ENCODE measurements around the gene CAPN15.
"Not testable (repeated sequence)": the region's sequence is repeated elsewhere in the genome, so short reads cannot be mapped to it uniquely, and the experiment has no call there.

Gene CAPN15

DNA sequence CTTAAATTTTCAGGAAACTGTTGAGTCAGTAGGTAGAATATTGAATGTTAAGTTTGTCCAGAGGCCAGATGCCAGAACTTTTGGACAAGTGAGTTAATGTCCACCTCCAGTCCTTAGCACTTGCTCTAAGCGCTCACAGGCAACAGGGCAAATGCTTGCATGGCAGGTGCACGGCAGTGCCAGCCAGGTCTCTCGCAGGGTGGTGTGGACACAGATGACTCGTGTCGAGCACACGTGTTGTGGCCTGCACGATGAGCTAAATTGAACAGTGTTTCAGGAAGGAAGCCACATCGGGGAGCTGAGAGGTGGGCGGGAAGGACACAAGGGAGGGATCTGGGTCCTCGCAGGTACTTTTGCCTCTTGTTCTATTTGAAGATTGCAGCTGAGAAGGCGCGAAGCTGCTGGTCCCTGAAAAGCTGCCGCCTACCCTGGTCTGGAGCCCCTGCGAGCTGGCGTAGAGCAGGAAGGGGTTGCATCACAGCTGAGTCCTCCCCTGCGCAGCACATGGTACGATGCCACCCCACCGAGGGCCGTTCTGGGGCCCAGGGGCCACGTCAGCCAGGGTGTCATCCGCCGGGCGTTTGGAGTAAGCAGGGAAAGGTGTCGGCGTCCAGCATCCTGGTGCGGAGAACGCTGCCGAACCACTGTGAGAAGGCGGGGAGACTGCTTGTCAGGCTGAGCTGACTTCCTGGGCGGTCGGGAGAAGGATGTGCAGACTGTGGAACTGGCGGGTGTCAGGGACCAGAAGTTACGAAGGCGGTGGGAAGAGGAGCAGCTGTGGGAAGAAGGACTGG lies 68.6 kb downstream of the CAPN15 start:
- DNase-seq (ENCODE audit: low spot score in 2 of 2) (no peak), ATAC-seq (ENCODE audit: low read depth) (no peak)

DNA sequence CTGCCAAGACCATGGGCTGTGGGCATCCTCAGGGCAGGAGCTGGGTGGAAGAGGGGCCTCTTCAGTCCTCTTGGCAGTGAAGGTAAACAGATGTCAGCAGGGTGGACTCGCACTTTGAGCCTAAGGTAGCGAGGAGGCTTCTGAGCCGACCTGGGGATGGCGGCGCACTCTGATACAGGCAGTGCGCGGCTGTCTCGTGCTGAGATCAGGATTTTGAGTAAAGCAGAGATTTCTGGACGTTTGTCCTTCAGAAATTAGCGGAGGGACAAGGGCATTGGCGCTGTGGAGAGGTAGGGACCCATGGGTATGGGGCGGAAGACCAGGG lies 69.2 kb downstream of the CAPN15 start:
- peaks cover 23% of the 10 kb centered on the region for H3K4me1 Mint-ChIP-seq
- H3K9me3 Mint-ChIP-seq: no peaks in the 10 kb centered on the region
- DNase-seq (ENCODE audit: low spot score in 2 of 2) (no peak), ATAC-seq (ENCODE audit: low read depth) (no peak)
- peaks cover 13% of the 10 kb centered on the region for H3K36me3 Mint-ChIP-seq
- H3K4me3 Mint-ChIP-seq: no peak overlapping the region
- no peak overlapping the region for H3K27ac Mint-ChIP-seq
- H3K27me3 Mint-ChIP-seq: no peaks in the 10 kb centered on the region

More for the DNA sequence above, 68.6 kb downstream of the CAPN15 start:
- H3K4me3 Mint-ChIP-seq: no peak overlapping the region
- peaks cover 13% of the 10 kb centered on the region for H3K36me3 Mint-ChIP-seq
- H3K4me1 Mint-ChIP-seq: peaks cover 24% of the 10 kb centered on the region
- no peak overlapping the region for H3K27ac Mint-ChIP-seq
- no peaks in the 10 kb centered on the region for H3K9me3 Mint-ChIP-seq
- H3K27me3 Mint-ChIP-seq: no peaks in the 10 kb centered on the region

DNA sequence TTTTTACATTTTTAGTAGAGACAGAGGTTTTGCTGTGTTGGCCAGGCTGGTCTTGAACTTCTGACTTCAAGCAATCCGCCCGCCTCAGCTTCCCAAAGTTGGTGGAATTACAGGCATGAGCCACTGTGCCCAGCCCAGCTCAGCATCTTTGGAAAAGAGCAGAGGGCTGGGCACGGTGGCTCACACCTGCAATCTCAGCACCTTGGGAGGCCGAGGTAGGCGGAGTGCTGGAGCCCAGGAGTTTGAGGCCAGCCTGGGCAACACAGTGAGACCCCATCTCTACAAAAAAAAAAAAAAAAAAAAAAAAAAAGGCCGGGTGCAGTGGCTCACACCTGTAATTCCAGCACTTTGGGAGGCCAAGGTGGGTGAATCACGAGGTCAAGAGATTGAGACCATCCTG lies 70.1 kb downstream of the CAPN15 start:
- not testable (repeated sequence) for H3K27ac Mint-ChIP-seq; H3K4me3 Mint-ChIP-seq; H3K9me3 Mint-ChIP-seq; ATAC-seq (ENCODE audit: low read depth); H3K27me3 Mint-ChIP-seq; DNase-seq (ENCODE audit: low spot score in 2 of 2)
- Mint-ChIP-seq H3K36me3 (peaks cover 13% of the 10 kb centered on the region), H3K4me1 (peaks cover 19% of the 10 kb centered on the region)

DNA sequence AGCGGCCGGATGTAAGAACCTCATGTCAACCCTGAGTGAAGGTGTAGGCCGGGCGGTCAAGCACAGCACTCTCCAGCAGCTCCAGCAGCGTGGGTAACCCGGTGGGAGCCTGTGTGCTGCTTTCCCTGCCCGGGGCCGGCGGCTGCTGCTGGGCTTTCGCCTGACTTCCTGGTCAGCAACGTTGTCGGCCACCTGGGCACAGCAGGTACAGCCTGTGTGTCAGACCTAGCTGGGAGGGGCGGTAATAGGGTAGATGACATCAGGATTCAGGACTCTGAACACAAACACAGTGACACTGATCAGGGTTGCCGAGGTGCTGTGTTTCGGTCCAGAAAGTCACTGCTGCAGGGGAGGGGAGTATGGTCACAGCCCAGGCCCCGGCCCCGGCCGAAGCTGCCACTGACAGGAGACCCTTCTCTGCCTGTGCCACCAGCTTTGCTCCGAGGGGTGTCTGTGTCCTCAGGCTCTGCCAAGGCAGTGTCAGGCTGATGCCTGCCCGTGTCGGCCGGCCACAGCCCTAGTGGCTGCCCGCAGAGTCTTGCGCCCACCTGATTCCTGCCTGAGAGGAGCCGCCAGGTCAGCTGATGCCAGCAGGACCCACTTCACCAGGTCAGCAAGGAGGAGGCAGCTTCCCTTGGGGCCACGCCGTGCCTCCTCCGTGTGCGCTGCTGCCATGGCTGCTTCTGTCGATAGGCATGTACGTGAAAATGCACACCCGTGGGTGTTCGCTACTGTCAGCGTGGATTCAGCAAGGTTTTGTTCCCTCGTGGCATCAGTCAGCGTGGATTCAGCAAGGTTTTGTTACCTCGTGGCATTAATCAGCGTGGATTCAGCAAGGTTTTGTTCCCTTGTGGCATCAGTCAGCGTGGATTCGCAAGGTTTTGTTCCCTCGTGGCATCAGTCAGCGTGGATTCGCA lies 71.6 kb downstream of the CAPN15 start:
- H3K4me3 Mint-ChIP-seq: no peak overlapping the region
- H3K36me3 Mint-ChIP-seq: peaks cover 10% of the 10 kb centered on the region
- DNase-seq (ENCODE audit: low spot score in 2 of 2) (no peak), ATAC-seq (ENCODE audit: low read depth) (no peak)
- H3K4me1 Mint-ChIP-seq: peaks cover 11% of the 10 kb centered on the region
- no peaks in the 10 kb centered on the region for H3K27me3 Mint-ChIP-seq
- H3K27ac Mint-ChIP-seq: no peak overlapping the region
- no peaks in the 10 kb centered on the region for H3K9me3 Mint-ChIP-seq

DNA sequence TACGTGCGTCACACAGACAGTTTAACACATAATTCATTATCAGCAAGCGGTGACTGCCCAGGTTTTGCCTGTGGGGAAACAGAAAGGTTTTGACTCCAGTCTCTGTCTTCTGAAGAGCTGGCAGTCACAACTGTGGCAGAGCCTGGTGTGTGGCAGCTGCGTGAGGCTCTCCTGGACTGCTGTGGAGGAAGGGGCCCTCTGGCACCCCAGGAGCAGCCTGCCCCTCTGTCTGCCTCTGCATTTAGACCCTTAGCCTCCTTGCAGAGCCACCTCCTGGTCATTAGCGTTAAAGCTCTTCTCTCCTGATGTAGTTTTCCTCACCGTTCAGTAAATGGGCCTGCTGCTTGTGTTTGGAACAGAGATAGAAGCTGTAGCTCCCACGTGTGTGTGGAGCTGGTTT lies 73.3 kb downstream of the CAPN15 start:
- peaks cover 10% of the 10 kb centered on the region for H3K36me3 Mint-ChIP-seq
- peaks cover 11% of the 10 kb centered on the region for H3K4me1 Mint-ChIP-seq
- no peaks in the 10 kb centered on the region for H3K9me3 Mint-ChIP-seq
- no peak for DNase-seq (ENCODE audit: low spot score in 2 of 2)
- no peaks in the 10 kb centered on the region for H3K27me3 Mint-ChIP-seq
- no peak overlapping the region for H3K27ac Mint-ChIP-seq
- no peak for ATAC-seq (ENCODE audit: low read depth)
- H3K4me3 Mint-ChIP-seq: no peak overlapping the region

DNA sequence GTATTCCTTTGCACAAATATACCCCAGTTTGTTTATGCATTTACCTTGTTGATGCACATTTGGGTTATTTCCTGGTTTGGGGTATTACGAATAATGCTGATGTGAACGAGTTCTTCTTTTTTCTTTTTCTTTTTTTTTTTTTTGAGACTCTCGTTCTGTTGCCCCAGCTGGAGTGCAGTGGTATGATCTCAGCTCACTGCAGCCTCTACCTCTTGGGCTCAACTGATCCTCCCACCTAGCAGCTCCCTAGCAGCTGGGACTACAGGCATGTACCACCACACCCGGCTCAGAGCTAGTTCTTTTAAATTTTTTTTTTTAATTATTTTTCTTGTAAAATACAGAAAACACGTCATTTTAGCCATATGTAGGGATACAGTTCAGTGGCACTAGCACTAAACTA lies 76.4 kb downstream of the CAPN15 start:
- Mint-ChIP-seq H3K36me3 (no peaks in the 10 kb centered on the region), H3K27me3 (no peaks in the 10 kb centered on the region), H3K4me1 (peaks cover 7% of the 10 kb centered on the region), H3K27ac (no peak overlapping the region), H3K9me3 (no peaks in the 10 kb centered on the region), H3K4me3 (no peak overlapping the region)
- DNase-seq (ENCODE audit: low spot score in 2 of 2): no peak
- no peak for ATAC-seq (ENCODE audit: low read depth)
